Skeletal muscle tissue (tissue), 1 donor: ENCODE results near the gene ZFAND2A. TPM values are rescaled to one million over a fixed set of nuclear protein-coding genes. Genes with fewer than 3 reads are reported as not detected.

ENCODE experiments used
- total RNA-seq: library from RNA; depleted of rRNA; stranded (reverse); fragments of >200 nt; gene quantifications from one replicate; pipeline ENCODE4 v1.2.3, GENCODE V29; 2014

Gene ZFAND2A
- total RNA-seq, 1 donor from 2014 or later = 10.4 TPM

Other genes starting within 250 kb of the ZFAND2A start
- gene ADAP1, start 205.5 kb downstream of the ZFAND2A start, total RNA-seq = 1.0 TPM
- 12.0 TPM for gene COX19, start 184.6 kb downstream of the ZFAND2A start, total RNA-seq
- gene CYP2W1, start 177.0 kb downstream of the ZFAND2A start, total RNA-seq = not detected
- gene GPR146, start 115.7 kb downstream of the ZFAND2A start, total RNA-seq = 5.2 TPM
- gene GPER1, start 72.1 kb downstream of the ZFAND2A start, total RNA-seq = 5.2 TPM
- gene UNCX, start 72.7 kb upstream of the ZFAND2A start, total RNA-seq = not detected